Measurements from ENCODE around the gene SMYD3.

The SMYD3 gene

DNA sequence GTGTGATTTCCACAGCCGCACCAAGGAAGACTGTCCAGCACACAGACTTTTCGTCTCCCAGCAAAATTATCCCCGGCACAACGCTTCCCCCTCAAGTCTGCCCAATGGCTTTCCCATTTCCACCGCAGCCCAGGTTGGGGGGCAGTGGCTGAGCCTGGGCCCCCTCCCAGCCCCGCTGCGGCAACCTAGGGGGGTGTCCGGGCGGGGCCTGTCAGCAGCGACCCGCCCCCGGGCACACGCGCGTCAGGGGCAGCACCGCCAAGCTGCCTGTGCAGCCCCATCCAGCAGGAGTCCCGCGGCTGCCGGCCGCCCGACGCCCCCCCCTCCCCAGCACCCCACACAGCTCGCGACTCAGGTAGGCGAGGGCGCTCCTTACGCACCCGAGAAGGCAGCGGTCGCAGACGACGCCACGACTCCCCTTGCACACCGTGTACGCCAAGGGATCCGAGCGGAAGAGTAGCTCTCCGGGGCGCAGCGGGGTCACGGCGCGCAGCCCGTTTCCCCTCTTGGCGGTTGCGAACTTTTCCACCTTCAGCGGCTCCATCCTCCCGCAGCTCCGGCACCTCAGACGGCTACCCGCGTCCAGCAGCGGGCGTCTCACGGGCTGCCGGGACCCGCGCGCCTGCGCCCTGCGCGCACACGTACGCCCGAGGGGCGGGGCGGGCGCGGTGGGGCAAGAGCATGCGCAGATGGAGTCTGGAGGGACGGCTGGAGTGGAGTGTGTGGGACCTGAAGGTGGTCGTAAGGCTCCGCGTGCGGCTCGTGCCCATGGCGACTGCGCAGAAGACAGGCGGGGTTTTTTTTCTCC is at the start of gene SMYD3:
Gene SMYD3, minus strand, starts transcription at position 606 of the 808 bp plus-strand sequence.
- peak; percentile 87 for DNase-seq (ENCODE audit: low spot score)

DNA sequence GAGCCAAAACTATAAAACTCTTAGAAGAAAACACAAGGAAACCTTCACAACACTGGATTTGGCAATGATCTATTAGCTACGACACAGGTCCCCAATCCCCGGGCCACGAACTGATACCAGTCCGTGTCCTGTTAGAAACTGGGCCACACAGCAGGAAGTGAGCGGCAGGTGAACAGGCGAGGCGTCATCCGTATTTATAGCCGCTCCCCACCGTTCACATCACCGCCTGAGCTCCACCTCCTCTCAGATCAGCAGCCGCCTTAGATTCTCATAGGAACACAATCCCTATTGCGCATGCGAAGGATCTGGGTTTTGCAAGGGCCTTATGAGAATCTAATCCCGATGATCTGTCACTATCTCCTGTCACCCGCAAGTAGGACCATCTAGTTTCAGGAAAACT is 47.1 kb upstream of the SMYD3 start:
- no peak for DNase-seq (ENCODE audit: low spot score)

DNA sequence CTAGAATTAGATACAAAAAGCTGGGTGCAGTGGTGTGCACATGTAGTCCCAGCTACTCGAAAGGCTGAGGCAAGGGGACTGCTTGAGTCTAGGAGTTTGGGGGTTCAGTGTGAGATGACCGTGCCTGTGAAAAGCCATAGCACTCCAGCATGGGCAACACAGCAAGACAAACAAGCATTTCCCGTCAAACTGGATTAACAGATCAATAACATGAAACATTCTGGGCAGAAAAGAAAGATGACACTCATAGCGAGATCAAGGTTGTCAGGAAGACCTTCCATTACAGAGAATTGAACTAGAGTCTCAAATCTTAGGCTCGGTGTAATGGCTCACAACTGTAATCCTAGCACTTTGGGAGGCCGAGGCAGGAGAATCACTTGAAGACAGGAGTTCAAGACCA is 45.0 kb upstream of the SMYD3 start:
- no peak for DNase-seq (ENCODE audit: low spot score)

DNA sequence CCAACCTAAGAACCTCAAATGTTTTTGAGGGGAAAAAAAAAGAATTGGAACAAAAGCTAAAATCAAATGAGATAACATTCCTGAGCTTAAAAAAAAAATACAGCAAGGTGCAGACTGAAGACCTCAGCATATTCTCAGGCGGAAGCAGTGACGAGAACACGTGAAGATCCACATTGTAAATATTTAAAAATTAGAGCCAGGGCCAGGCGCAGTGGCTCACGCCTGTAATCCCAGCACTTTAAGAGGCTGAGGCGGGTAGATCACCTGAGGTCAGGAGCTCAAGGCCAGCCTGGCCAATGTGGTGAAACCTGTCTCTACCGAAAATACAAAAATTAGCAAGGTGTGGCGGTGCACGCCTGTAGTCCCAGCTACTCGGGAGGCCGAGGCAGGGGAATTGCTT is 43.3 kb upstream of the SMYD3 start:
- DNase-seq (ENCODE audit: low spot score): no peak

- no peak for DNase-seq (ENCODE audit: low spot score)
Measured at GRCh38 chr1:246549665-246550064, 42.6 kb upstream of the SMYD3 start.

- DNase-seq (ENCODE audit: low spot score): no peak
Measured at GRCh38 chr1:246544001-246544400, 36.9 kb upstream of the SMYD3 start.

DNA sequence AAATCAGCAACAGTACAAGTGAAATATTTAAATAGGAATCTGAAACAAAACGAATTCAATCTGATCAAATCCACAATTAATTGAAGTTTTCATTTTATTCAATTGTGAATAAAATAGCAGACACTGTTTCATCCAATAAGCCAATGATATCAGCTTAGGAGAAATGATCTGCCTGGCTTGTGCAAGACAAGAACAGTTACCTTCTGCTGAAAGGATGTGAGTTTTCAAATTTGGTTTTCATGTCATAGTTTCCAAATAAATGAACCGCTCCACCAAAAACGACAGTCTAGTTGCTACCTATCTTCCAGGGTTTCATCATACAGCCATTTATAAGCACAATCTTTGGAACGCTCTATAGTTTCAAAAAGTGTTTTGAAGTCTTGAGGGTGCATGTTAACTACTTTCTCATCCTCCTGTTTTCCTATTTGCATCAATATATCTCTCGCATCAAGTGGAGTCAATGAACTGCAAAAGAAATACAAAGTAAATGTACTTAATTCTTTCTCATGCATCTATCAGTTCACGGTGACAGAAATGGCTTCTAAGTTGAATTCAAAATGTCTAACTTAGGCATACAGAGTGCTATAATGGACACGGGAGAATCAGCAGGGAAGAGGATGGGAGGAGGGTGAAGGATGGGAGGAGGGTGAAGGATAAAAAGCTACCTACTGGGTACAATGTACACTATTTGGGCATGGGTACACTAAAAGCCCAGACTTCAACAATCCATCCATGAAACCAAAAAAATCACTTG is 33.8 kb upstream of the SMYD3 start:
- DNase-seq (ENCODE audit: low spot score): no peak

- DNase-seq (ENCODE audit: low spot score): no peak
Measured at GRCh38 chr1:246537887-246538286, 30.8 kb upstream of the SMYD3 start.

DNA sequence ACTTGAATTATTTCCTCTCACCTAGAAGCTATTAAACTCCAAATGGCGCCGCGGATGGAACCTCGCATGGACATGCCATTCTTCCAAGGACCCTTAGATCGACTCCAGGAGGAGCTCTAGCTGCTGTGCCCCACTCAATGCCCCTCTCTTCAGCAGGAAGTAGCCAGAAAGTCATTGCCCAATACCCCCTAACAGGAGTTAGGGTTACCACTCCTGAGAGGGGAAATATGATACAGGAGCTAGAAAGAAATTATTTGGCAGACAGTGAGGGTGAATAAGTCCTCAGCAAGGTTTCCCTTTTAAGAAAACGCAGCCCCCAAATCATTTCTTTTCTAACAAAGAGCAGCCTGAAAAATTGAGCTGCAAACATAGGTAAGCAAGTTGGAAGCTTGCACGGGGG is 30.4 kb upstream of the SMYD3 start:
- no peak for DNase-seq (ENCODE audit: low spot score)

GRCh38 chr1:246534114-246534513 is 27.0 kb upstream of the SMYD3 start:
- no peak for DNase-seq (ENCODE audit: low spot score)

- no peak for DNase-seq (ENCODE audit: low spot score)
Measured at GRCh38 chr1:246533371-246533905, 26.4 kb upstream of the SMYD3 start.

- DNase-seq (ENCODE audit: low spot score): no peak
Measured at GRCh38 chr1:246532519-246532918, 25.4 kb upstream of the SMYD3 start.

DNA sequence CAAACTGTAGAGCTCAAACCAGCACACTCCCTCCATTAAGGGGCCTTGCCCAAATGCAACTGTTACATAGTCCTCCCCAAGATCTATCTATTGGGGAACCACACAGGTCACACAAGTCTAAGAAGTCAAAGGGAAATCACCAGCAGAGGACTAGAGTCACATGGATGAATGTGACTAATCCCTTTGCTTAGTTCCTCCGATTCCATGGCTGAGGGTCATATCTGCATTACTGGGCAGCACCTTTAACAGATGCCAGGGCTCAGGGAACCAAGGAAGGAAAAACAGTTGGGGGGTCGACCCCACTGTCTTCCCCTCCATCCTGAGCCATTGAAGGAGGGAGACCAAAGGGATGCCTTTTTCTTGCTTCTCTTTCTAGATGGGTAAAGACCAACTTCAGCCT is 23.4 kb upstream of the SMYD3 start:
- DNase-seq (ENCODE audit: low spot score): no peak

- DNase-seq (ENCODE audit: low spot score): no peak
Measured at GRCh38 chr1:246528933-246529731, 22.1 kb upstream of the SMYD3 start.

DNA sequence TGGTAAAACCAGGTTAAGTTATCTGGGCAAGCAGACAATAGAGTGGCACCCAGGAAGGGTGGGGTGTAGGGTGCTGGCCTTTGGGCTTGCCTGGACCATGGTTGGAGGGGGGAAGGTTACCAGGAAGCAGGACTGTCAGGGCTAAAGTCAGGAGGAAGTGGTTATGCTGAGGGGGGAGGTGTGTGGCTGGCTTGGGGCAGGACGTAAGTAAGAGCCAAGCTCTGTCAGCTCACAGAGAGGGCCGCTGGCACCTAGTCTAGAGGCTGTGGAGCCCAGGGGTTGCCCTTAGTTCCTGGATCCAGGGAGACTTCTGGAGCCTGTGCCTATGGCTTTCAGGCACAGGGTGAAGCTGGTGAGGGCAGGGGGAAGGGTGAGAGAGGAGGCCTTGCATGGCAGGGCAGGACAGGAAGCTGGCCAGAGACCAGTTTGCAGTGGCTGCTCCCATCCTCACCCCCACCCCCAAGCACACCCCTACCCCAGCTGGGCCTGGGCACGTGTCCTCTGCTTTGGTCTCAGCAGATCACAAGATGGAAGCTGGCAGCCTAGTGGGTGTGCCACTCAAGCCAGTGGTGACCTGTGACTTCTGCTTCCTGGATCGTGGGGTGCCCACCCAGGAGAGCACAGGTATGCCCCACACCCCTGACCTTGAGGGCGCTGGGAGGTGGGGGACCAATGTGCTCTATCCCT is 20.5 kb upstream of the SMYD3 start:
- no peak for DNase-seq (ENCODE audit: low spot score)

DNA sequence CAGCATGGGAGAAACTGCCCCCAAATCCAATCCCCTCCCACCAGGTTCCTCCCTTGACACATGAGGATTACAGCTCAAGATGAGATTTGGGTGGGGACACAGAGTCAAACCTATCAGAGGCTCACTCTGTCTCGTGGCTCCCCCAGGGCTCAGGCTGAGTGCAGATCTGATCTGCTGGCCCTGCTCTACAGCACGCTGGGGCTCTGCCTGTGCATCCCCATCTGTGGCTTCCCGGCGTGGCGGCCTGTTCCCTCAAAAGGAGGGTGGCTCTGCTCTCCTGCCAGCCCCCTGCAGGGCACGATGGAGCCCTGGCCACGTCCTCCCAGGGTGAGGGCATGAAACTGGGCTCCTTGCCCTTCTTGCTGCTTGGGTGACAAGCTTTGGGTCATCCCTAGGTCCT is 19.8 kb upstream of the SMYD3 start:
- DNase-seq (ENCODE audit: low spot score): no peak

DNA sequence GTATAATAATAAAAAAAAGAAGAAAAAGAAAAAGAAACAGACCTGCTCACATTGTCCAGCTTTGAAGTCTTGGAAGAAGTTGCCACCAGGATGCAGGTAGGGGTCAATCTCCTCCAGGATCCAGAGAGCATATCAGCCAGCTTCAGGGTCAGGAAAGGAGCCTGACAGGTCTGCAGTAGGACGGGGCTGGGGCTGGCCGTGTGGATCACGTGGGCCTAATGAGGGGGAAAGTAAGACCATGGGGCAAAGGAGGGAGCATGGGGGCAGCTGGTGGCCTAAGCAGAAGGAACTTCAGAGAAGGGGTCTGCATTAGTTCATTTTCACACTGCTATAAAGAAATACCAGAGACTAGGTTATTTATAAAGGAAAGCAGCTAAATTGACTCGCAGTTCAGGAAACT is 19.3 kb upstream of the SMYD3 start:
- no peak for DNase-seq (ENCODE audit: low spot score)

DNA sequence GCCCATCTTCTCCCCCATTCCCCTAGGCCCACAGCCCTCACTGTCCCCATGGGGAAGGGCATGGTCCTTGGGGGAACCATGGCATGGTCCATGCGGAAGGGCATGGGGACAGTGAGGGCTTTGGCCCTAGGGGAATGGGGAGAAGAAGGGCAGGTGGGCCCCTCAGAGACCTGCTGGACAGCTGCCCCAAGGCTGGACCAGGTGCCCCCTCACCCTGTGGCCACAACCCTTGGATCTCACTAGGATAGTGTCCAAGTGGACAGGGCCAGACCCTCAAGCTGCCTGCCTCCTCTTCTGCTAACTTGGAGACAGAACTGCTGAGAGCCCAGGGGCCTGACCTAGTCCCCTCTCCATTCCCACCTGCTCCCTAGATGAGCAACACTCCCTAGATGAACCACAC is 12.4 kb upstream of the SMYD3 start:
- no peak for DNase-seq (ENCODE audit: low spot score)

- no peak for DNase-seq (ENCODE audit: low spot score)
Measured at GRCh38 chr1:246518456-246519205, 11.6 kb upstream of the SMYD3 start.

GRCh38 chr1:246517391-246517790 is 10.3 kb upstream of the SMYD3 start:
- DNase-seq (ENCODE audit: low spot score): no peak

DNA sequence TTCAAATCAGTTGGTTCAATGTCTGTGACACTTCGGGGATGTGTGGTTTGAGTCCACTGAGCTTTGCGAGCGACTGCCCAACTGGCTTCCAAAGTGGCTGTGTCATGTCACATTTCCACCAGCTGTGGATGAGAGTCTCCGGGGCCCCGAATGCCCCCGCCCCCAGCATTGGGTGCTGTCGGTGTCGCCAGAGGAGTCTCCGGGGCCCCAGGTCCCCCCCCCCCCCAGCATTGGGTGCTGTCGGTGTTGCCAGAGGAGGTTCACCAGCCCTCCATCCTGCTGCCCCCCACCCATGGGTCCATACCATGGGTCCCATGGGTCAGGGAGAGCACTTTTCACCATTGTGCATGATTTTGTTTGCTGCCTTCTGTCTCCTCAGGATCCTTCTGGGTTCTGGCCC is 9.0 kb upstream of the SMYD3 start:
- DNase-seq (ENCODE audit: low spot score): no peak
